Measurements from ENCODE around the gene MTPN. TPM values are rescaled to one million over a fixed set of nuclear protein-coding genes. Genes with fewer than 3 reads are reported as not detected.

Gene MTPN
- total RNA-seq, 1 donor from 2014 or later = 128 TPM

DNA sequence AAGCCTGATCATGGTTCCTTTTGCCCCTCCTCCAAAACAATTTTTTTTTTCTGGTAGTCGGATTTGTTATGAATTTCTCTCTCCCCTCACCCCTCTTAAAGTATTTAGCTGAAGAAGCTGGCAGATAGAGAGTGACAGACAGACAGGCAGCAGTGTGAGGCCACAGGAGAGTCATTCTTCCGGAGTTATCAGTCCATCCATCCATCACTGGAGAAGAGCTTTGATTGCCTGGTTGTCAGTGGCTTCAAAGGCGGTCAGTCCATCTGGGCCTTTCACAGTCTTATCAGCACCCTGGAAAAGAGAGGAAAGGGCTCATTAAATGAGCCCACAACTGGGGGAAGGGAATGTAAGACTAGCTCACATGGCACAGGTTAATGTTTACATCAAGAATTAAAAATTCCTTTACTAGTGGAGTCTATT, 47.4 kb downstream of the MTPN start:
- no peak for DNase-seq (ENCODE audit: low read depth)
- TF ChIP-seq, protein P1, sequence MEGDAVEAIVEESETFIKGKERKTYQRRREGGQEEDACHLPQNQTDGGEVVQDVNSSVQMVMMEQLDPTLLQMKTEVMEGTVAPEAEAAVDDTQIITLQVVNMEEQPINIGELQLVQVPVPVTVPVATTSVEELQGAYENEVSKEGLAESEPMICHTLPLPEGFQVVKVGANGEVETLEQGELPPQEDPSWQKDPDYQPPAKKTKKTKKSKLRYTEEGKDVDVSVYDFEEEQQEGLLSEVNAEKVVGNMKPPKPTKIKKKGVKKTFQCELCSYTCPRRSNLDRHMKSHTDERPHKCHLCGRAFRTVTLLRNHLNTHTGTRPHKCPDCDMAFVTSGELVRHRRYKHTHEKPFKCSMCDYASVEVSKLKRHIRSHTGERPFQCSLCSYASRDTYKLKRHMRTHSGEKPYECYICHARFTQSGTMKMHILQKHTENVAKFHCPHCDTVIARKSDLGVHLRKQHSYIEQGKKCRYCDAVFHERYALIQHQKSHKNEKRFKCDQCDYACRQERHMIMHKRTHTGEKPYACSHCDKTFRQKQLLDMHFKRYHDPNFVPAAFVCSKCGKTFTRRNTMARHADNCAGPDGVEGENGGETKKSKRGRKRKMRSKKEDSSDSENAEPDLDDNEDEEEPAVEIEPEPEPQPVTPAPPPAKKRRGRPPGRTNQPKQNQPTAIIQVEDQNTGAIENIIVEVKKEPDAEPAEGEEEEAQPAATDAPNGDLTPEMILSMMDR (IDR thresholded peaks at IDR 0.05; ENCODE audit: insufficient read depth, low read length, poor library complexity, severe bottlenecking) = no peak
- Histone ChIP-seq H3K27me3 (ENCODE audit: control insufficient read depth, insufficient read depth, low read length) (no peaks in the 10 kb centered on the region), H3K36me3 (ENCODE audit: control insufficient read depth, insufficient read depth, low read length) (no peaks in the 10 kb centered on the region), H3K4me3 (ENCODE audit: low read depth, low read length) (no peak overlapping the region)

DNA sequence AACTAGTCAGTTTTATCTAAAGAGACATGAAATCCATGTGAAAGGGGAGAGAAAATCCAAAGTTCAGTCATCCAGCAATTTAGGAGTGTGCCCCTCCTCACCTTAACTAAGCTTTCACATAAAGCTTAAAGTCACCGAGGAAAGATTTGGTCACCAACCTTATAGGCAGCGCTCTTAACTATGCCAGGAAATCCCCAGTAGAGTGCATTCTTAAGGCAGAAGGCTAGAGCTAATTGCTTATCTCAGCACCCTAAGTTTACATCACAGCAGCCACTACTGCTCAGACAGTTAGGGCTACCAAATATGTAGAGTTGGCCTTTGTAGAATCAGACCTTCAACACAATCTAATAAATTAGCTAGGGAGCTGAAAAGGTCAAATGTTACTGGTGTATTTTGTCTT, 47.9 kb downstream of the MTPN start:
- TF ChIP-seq, protein P1 (IDR thresholded peaks at IDR 0.05; ENCODE audit: insufficient read depth, low read length, poor library complexity, severe bottlenecking) = no peak
- no peak for DNase-seq (ENCODE audit: low read depth)
- H3K36me3 ChIP-seq (ENCODE audit: control insufficient read depth, insufficient read depth, low read length) = no peaks in the 10 kb centered on the region
- H3K4me3 ChIP-seq (ENCODE audit: low read depth, low read length) = no peak overlapping the region
- no peaks in the 10 kb centered on the region for H3K27me3 ChIP-seq (ENCODE audit: control insufficient read depth, insufficient read depth, low read length)

DNA sequence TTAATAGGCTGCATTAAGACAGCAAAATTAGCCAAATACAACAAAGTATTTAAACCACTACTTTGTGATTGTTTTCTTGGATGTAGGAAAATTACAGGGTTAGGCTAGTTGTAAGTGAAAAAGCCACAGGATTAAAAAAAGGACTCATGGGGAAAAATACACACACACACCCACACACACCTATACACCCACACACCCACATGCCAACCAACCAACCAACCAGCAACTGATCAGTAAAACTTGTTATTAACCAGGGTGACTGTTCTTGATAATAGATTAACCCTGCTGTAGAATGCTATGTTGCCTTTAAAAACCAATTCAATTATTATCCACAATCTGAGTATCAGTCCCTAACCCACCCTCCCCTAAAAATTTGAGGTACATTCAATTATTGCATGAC, 49.0 kb downstream of the MTPN start:
- DNase-seq (ENCODE audit: low read depth) = no peak
- TF ChIP-seq, protein P1 (IDR thresholded peaks at IDR 0.05; ENCODE audit: insufficient read depth, low read length, poor library complexity, severe bottlenecking) = no peak
- no peak overlapping the region for H3K4me3 ChIP-seq (ENCODE audit: low read depth, low read length)
- H3K27me3 ChIP-seq (ENCODE audit: control insufficient read depth, insufficient read depth, low read length) = no peaks in the 10 kb centered on the region
- H3K36me3 ChIP-seq (ENCODE audit: control insufficient read depth, insufficient read depth, low read length) = no peaks in the 10 kb centered on the region

DNA sequence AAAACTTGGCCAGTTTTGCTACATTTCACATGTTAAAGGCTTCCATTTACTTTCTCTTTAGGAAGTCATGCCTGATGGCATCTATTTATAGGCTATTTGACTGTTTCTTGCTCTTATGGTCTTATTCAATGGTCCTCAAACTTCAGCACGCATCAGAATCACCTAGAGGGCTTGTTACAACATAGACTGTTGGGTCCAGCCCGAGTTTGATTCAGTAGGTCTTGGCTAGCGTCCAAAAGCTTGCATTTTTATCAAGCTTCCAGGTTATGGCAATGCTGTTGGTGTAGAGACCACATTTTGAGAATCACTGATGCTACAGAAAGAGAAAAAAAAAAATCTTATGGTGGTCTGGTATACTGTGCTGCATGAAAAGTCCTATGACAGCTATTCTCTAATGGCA, 51.9 kb downstream of the MTPN start:
- no peak for DNase-seq (ENCODE audit: low read depth)
- Histone ChIP-seq H3K27me3 (ENCODE audit: control insufficient read depth, insufficient read depth, low read length) (no peaks in the 10 kb centered on the region), H3K4me3 (ENCODE audit: low read depth, low read length) (no peak overlapping the region), H3K36me3 (ENCODE audit: control insufficient read depth, insufficient read depth, low read length) (no peaks in the 10 kb centered on the region)
- TF ChIP-seq, protein P1 (IDR thresholded peaks at IDR 0.05; ENCODE audit: insufficient read depth, low read length, poor library complexity, severe bottlenecking) = no peak

DNA sequence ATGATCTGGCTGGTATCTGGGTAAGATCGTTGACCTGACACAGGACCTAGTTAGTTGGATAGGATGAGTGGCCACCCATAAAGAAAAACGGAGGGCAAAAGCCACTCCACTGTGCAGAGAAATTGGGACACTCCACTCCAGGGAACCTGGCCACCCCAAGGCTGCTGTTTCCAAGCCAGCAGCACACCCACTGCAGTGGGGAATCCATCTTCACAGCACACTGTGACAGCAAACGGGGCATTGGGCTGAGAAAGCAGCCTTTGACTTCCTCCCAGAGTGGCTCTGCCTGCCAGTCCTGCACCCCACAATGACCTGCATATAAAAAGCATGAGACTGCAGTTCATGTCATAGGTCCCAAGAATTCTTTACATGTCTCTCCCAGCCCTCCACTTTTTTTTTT, 52.9 kb downstream of the MTPN start:
- no peaks in the 10 kb centered on the region for H3K27me3 ChIP-seq (ENCODE audit: control insufficient read depth, insufficient read depth, low read length)
- no peak overlapping the region for H3K4me3 ChIP-seq (ENCODE audit: low read depth, low read length)
- no peaks in the 10 kb centered on the region for H3K36me3 ChIP-seq (ENCODE audit: control insufficient read depth, insufficient read depth, low read length)
- no peak for DNase-seq (ENCODE audit: low read depth)
- TF ChIP-seq, protein P1 (IDR thresholded peaks at IDR 0.05; ENCODE audit: insufficient read depth, low read length, poor library complexity, severe bottlenecking) = no peak

DNA sequence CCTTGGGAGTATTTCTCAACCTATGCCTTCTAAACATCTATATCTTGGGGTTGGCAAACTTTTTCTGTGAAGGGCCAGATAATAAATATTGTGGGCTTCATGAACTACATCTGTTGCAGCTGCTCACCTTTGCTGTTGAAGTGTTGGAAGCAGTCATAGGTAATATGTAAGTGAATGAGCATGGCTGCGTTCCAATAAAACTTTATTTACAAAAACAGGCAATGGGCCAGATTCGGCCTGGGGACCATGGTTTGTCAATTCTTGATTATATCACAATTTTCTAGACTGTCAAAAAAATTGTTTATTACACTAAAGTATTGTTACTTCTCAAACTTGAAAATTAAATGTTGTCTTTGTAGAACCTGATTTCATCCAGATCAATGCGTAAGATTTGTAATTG, 54.9 kb downstream of the MTPN start:
- no peak for DNase-seq (ENCODE audit: low read depth)
- TF ChIP-seq, protein P1 (IDR thresholded peaks at IDR 0.05; ENCODE audit: insufficient read depth, low read length, poor library complexity, severe bottlenecking) = no peak
- H3K36me3 ChIP-seq (ENCODE audit: control insufficient read depth, insufficient read depth, low read length) = no peaks in the 10 kb centered on the region
- no peaks in the 10 kb centered on the region for H3K27me3 ChIP-seq (ENCODE audit: control insufficient read depth, insufficient read depth, low read length)
- no peak overlapping the region for H3K4me3 ChIP-seq (ENCODE audit: low read depth, low read length)

Measured in kidney epithelial cell (primary cell).